GM12878 (cell line): ENCODE data around the gene IFITM1.

ENCODE experiments used
- LARP7 ChIP-seq: fragments of 450-650 bp; IDR thresholded peaks from 2 replicates; pipeline ENCODE4 v1.6.1; 2017; ENCODE audit warnings: mild to moderate bottlenecking
- TF ChIP-seq, protein P1 (sequence below): IDR thresholded peaks from 2 replicates; pipeline ENCODE4 v1.6.1; 2012; ENCODE audit warnings: mild to moderate bottlenecking, low read depth, low read length

DNA sequence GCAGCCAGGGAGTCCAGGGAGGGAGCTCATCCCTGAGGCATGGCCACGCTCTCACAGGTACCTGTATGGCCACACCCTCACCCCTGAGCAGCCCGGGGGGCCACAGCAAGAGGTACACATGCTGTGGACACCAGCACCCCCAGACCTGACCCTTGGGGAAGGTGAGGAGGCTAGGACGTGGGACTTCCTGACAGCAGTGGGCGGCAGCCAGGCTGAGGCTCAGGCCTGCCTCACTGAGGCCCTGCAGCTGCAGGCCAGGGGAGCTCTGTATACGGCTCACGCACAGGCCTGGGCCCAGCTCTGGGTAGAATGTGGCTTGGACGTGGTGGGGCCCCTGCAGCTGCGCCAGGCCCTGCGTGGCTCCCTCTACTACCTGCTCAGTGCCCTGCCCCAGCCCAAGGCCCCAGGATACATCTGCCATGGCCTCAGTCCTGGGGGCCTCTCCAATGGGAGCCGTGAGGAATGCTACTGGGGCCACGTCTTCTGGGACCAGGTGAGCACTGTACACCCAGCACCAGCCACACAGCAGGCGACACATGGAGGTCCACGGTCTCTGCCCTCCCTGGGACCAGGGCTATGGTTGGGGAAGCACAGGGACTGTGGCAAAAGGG is 23.1 kb upstream of the IFITM1 start:
- TF ChIP-seq LARP7 = no peak
- TF ChIP-seq, protein P1, sequence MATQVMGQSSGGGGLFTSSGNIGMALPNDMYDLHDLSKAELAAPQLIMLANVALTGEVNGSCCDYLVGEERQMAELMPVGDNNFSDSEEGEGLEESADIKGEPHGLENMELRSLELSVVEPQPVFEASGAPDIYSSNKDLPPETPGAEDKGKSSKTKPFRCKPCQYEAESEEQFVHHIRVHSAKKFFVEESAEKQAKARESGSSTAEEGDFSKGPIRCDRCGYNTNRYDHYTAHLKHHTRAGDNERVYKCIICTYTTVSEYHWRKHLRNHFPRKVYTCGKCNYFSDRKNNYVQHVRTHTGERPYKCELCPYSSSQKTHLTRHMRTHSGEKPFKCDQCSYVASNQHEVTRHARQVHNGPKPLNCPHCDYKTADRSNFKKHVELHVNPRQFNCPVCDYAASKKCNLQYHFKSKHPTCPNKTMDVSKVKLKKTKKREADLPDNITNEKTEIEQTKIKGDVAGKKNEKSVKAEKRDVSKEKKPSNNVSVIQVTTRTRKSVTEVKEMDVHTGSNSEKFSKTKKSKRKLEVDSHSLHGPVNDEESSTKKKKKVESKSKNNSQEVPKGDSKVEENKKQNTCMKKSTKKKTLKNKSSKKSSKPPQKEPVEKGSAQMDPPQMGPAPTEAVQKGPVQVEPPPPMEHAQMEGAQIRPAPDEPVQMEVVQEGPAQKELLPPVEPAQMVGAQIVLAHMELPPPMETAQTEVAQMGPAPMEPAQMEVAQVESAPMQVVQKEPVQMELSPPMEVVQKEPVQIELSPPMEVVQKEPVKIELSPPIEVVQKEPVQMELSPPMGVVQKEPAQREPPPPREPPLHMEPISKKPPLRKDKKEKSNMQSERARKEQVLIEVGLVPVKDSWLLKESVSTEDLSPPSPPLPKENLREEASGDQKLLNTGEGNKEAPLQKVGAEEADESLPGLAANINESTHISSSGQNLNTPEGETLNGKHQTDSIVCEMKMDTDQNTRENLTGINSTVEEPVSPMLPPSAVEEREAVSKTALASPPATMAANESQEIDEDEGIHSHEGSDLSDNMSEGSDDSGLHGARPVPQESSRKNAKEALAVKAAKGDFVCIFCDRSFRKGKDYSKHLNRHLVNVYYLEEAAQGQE = no peak
